HepG2 (cell line): ENCODE data around the gene IFIT1. TPM values are rescaled to one million over a fixed set of nuclear protein-coding genes. Genes with fewer than 3 reads are reported as not detected.

ENCODE experiments used
- CCDC6 ChIP-seq: sonication (generic); formaldehyde crosslinking; IDR thresholded peaks from 2 replicates; pipeline ENCODE4 v1.8.1; 2022; ENCODE audit warnings: mild to moderate bottlenecking, missing genetic modification reagents, moderate library complexity
- EHMT2 ChIP-seq: fragments of 200-600 bp; sonication (generic); IDR thresholded peaks from 2 replicates; pipeline ENCODE4 v1.7.0; 2017; ENCODE audit warnings: antibody characterized with exemption, low read depth, low read length, borderline replicate concordance
- HNF1A ChIP-seq, 2 experiments: sonication (generic) in 1 of 2; formaldehyde crosslinking in 1 of 2; IDR thresholded peaks; 2 replicates each; pipeline versions ENCODE4 v1.4.0 to v1.6.1; 2016 to 2020; ENCODE audit warnings: borderline replicate concordance in 1 of 2, low read depth in 1 of 2, mild to moderate bottlenecking in 1 of 2, missing genetic modification reagents in 1 of 2
- KAT8 ChIP-seq: IDR thresholded peaks from 2 replicates; pipeline ENCODE4 v1.6.1; 2016; ENCODE audit warnings: missing genetic modification reagents, missing compliant biosample characterization
- KLF15 ChIP-seq: sonication (generic); formaldehyde crosslinking; IDR thresholded peaks from 2 replicates; pipeline ENCODE4 v1.8.1; 2023; ENCODE audit warnings: borderline replicate concordance, mild to moderate bottlenecking, inconsistent platforms, missing genetic modification reagents, mixed read lengths
- NR1H2 ChIP-seq: sonication (generic); formaldehyde crosslinking; IDR thresholded peaks from 2 replicates; pipeline ENCODE4 v1.8.1; 2022; ENCODE audit warnings: low read depth, missing genetic modification reagents, borderline replicate concordance
- ONECUT2 ChIP-seq: sonication (generic); formaldehyde crosslinking; IDR thresholded peaks from 2 replicates; pipeline ENCODE4 v1.4.0; 2020; ENCODE audit warnings: missing genetic modification reagents
- PRDM10 ChIP-seq: sonication (generic); formaldehyde crosslinking; IDR thresholded peaks from 2 replicates; pipeline ENCODE4 v1.4.0; 2020; ENCODE audit warnings: low read depth, missing genetic modification reagents
- ZNF562 ChIP-seq: sonication (generic); formaldehyde crosslinking; IDR thresholded peaks from 2 replicates; pipeline ENCODE4 v1.8.0; 2022; ENCODE audit warnings: missing genetic modification reagents, borderline replicate concordance
- ZNF646 ChIP-seq: sonication (generic); formaldehyde crosslinking; IDR thresholded peaks from 2 replicates; pipeline ENCODE4 v1.9.0; 2021; ENCODE audit warnings: mild to moderate bottlenecking, missing genetic modification reagents
- ZNF766 ChIP-seq: sonication (generic); formaldehyde crosslinking; IDR thresholded peaks from 2 replicates; pipeline ENCODE4 v1.5.0; 2020; ENCODE audit warnings: missing genetic modification reagents, borderline replicate concordance
- polyA plus RNA-seq, 8 experiments: library from polyadenylated mRNA; depleted of rRNA in 3 of 8; stranded (reverse) in 7 of 8; unstranded in 1 of 8; fragments of >200 nt; fragmentation: Illumina TruSeq in 4 of 8; extraction: Trizol in 4 of 8; gene quantifications; 2 replicates each; pipeline versions ENCODE4 v1.2.1 to v1.2.3, GENCODE V29; 2011 to 2016; ENCODE audit warnings: low read depth in 4 of 8, missing spikeins in 1 of 8, mixed read lengths in 1 of 8; ENCODE audit not compliant: insufficient read depth in 1 of 8
- total RNA-seq, 5 experiments: library from RNA; depleted of rRNA; stranded (reverse); fragments of >200 nt; fragmentation: Illumina TruSeq; extraction: Trizol; gene quantifications; 2 replicates each; pipeline ENCODE4 v1.2.3, GENCODE V29; 2016; ENCODE audit warnings: low read depth in 1 of 5
- TF ChIP-seq, protein P1 (sequence below): IDR thresholded peaks from 2 replicates; pipeline ENCODE4 v1.6.1; 2016

Gene IFIT1
- total and polyA plus RNA-seq, 2 of the 13 experiments (the other 11 are each of a cell fraction or from before 2014, with no cell fraction given) = 1.5 to 5.5 TPM

DNA sequence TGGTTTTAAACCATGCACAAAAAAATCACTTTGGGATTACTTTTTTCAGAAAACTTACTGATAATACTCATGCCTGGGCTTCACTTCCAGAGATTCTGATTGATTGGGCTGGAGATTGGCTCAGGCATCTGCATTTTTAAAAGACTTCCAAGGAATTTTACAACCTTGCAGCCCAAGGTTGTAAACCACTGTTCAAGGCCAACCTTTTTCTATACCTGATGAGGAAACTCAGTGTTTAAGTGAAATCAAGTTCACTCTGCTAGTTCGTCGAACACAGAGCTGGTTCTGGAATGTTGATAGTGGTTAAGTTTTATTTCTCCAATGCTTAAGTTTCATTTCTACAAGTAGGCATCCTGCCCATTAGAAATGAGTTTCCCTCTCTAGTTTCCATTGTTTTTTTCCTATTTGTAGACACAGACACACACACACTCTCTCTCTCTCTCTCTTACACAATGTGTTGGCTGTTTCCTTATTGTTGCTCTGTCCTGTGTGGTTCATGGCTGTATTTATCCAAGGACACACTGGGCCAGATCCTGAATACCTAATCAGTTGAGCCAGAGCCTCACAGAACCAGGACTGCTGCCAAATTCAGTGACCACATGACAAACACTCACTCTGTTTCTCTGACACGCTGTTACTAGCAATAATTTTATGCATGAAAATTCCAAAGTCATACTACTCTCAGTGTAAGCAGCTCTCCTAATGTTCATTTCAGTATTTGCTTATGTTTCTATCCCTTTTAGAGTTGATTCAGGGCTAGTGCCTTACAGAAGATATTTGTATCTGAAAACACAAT lies 18.3 kb upstream of the IFIT1 start (continued):
- TF ChIP-seq PRDM10 (CRISPR knock-in tag) = no peak
- TF ChIP-seq EHMT2 = peak; percentile 56; the same call in 1 of the 2 replicates
- TF ChIP-seq KAT8 (CRISPR knock-in tag) = peak; percentile 65
- TF ChIP-seq CCDC6 = no peak
- TF ChIP-seq ZNF766 (CRISPR knock-in tag) = no peak
- TF ChIP-seq, protein P1, sequence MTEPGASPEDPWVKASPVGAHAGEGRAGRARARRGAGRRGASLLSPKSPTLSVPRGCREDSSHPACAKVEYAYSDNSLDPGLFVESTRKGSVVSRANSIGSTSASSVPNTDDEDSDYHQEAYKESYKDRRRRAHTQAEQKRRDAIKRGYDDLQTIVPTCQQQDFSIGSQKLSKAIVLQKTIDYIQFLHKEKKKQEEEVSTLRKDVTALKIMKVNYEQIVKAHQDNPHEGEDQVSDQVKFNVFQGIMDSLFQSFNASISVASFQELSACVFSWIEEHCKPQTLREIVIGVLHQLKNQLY (CRISPR knock-in tag) = peak; percentile 46; the same call in 1 of the 2 replicates
- TF ChIP-seq ZNF562 = no peak
- peak; percentile 93 for TF ChIP-seq ZNF646 (CRISPR knock-in tag)
- no peak for TF ChIP-seq KLF15 (CRISPR knock-in tag)
- TF ChIP-seq NR1H2 (CRISPR knock-in tag) = no peak
- TF ChIP-seq ONECUT2 = no peak
- TF ChIP-seq HNF1A (IDR thresholded peaks at IDR 0.05; ENCODE audit: low read depth) = peak; percentile 55; the same call in 1 of the 2 replicates
- no peak; the same call in 1 of the 2 replicates for TF ChIP-seq HNF1A (CRISPR knock-in tag; IDR thresholded peaks at IDR 0.05; ENCODE audit: borderline replicate concordance)
